Fibroblast of mammary gland (primary cell): Measurements from ENCODE around the gene NFIA.

Experiments used
- DNase-seq: peaks from one replicate; pipeline ENCODE4 v3.0.0-alpha.2; 2010; ENCODE audit warnings: low read depth
- H3K4me3 ChIP-seq: 2 replicates; pipeline ENCODE4 v1.5.1; 2011; ENCODE audit warnings: low read depth, mild to moderate bottlenecking, low read length, moderate library complexity; ENCODE audit not compliant: control insufficient read depth
- TF ChIP-seq, protein P1 (sequence below): conservative IDR thresholded peaks from 2 replicates; pipeline ENCODE4 v1.5.1; 2011; ENCODE audit warnings: low read depth, low read length, inconsistent platforms; ENCODE audit not compliant: control insufficient read depth, insufficient read depth

NFIA gene

DNA sequence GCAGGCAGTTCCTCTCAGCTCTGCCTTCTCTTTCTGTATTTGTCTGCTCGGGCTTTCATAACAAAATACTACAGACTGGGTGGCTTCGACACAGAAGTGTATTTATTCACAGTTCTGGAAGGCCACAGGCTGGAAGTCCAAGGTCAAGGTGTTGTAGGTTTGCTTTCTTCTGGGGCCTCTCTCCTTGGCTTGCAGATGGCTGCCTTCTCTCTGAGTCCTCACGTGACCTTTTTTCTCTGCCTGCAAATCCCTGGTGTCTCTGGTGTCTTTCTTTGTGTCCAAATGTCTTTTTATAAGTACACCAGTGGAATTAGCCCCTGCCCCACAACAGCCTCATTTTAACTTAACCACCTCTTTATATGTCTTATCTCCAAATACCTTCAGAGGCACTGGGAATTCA is 392.6 kb downstream of the NFIA start:
- no peak for DNase-seq
- TF ChIP-seq, protein P1, sequence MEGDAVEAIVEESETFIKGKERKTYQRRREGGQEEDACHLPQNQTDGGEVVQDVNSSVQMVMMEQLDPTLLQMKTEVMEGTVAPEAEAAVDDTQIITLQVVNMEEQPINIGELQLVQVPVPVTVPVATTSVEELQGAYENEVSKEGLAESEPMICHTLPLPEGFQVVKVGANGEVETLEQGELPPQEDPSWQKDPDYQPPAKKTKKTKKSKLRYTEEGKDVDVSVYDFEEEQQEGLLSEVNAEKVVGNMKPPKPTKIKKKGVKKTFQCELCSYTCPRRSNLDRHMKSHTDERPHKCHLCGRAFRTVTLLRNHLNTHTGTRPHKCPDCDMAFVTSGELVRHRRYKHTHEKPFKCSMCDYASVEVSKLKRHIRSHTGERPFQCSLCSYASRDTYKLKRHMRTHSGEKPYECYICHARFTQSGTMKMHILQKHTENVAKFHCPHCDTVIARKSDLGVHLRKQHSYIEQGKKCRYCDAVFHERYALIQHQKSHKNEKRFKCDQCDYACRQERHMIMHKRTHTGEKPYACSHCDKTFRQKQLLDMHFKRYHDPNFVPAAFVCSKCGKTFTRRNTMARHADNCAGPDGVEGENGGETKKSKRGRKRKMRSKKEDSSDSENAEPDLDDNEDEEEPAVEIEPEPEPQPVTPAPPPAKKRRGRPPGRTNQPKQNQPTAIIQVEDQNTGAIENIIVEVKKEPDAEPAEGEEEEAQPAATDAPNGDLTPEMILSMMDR = no peak
- no peak overlapping the region for H3K4me3 ChIP-seq

DNA sequence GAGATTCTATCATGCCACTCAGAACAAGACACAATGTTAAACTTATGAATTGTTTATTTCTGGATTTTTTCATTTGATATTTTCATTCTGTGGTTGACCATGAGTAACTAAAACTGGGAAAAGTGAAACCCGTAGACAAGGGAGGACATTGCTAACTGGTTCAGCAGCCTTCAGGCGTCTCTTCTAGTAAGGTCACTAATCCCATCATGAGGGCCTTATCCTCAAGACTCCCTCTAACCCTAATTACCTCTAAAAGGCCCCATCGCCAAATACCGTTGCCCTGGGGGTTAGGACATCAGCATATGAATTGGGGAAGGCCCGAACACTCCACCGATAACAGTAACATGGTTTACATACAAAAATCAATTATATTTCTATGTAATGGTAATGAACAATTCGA is 394.9 kb downstream of the NFIA start:
- H3K4me3 ChIP-seq = no peak overlapping the region
- TF ChIP-seq, protein P1 = no peak
- DNase-seq = no peak

DNA sequence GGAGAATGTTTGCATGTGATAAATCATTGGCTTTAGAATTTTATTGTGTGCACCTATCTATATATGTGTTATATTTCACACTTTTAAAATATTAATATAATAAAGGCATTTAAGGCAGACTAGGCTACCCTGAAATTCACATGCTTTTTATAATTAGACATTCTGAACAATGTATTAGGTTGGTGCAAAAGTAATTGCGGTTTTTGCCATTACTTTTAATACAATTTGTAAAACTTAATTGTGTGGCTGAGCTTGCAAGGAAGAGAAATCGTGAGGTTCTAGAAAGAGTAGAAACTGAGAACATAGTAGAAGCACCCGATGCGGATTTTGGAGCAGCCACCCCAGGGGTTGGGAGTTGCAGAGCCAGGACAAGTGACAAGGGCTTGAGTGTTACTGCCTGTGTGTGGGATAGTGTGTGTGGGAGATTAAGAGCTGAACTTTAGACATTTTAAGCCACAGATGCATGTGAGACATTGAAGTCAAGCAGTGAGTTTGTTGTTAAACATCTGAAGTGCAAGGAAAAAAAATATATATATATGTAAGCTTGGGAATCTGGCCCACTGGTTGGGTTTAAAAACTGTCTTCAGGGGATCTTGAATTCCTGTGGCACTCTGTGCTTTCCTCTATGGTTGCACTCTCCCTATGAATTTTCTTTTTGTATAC is 398.0 kb downstream of the NFIA start:
- no peak for DNase-seq
- TF ChIP-seq, protein P1 = no peak
- H3K4me3 ChIP-seq = no peak overlapping the region

DNA sequence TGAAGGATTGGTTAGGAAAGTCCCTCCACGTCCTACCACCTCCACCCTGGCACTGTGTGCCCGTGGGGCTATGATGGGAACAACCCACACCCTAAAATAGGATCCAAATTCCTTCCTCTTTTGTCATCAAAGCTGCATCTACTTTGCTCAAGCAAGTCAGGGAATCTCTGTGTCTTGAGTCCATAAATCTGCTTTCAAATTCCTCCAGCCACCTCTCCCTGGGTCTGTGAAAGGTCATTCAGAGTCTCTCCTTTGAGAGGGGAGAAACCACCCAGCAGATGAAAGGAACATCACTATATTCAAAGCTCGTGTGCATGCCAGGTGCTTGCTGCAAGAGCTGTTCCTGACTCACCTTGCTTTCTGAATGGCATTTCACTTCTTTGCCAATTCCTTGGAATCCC is 399.0 kb downstream of the NFIA start:
- no peak overlapping the region for H3K4me3 ChIP-seq
- no peak for DNase-seq
- TF ChIP-seq, protein P1 = no peak

DNA sequence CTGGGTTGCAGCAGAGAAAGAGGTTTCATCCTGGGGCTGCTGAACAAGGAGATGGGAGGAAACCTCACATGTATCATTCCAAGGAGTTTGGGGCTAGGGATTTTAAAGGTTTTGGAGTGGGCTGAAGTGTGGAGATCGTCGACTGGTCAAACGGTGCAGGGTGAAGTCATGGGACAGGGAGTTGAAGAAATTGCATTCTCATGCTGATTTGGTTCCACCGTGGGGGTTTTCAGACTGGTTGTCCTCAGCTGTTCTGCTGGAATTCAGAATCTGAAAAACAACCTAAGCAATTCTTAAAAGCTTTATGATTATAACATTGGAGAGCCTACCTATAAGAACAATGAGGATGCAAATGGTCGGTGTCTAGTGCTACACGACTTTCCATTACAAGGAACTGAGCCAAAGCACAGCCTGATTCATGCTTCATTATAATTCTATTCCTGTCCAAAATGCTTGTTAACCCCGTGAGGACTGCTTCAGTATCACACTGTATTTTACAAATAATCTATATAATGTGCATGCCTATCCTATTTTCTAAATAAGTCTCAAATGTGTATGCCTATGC is 399.9 kb downstream of the NFIA start:
- H3K4me3 ChIP-seq = no peak overlapping the region
- TF ChIP-seq, protein P1 = no peak
- peak; percentile 14 for DNase-seq

DNA sequence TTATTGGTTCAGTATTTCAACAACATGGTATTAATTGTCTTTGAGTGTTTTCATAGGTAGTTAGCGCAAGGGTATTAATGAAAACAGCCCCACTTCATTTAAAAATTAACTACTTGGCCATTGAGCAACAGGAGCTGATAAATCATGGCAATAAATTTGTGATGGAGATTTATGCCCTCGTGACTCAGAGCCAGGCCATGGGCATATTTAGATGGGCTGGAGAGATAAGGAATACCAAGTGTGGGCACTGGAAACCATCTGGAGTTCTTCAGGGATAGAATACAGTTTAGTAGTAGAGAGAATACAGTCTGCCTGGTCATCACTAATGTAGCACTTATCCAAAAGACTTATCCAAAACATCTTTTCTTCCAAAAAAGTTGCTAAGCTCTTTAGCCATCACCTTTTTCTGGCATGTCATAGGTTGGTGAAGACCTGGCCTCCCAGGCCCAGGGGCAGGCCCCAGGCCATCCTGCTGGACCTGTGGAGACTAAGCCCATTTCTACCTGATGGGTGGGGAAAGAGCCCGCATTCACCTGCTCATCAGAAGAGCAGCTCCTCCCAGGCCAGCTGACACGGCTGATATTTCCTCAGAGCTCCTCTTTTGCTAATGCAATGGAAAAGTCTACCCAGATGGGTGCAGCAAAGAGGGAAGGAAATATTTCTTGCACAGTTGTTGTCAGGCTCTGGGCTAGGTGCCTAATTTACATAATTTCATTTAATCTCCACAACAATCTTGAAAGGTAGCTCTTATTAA is 404.6 kb downstream of the NFIA start:
- H3K4me3 ChIP-seq = no peak overlapping the region
- no peak for DNase-seq
- TF ChIP-seq, protein P1 = no peak
